ENCODE results near the gene SLC15A3. TPM values are rescaled to one million over a fixed set of nuclear protein-coding genes. Genes with fewer than 3 reads are reported as not detected.

SLC15A3 gene
- total RNA-seq (100 to 1,000 TPM in 4 of 7 donors, 10 to 100 TPM in 3; 62.9 to 133 (median 114) TPM), polyA plus RNA-seq (100 to 1,000 TPM in 2 of 3 donors, 10 to 100 TPM in 1; 83.8 to 139 (median 115) TPM)
- long read RNA-seq, donor 1, full-length matches to known transcripts = 6 of 21 reads
- long read RNA-seq, donor 1, partial matches to known transcripts = 15 of 21 reads
- long read RNA-seq, donor 1, other reads (novel, unspliced or antisense) = 0 of 21 reads
- long read RNA-seq, donor 2, partial matches to known transcripts = 0 of 8 reads
- long read RNA-seq, donor 2, other reads (novel, unspliced or antisense) = 0 of 8 reads

DNA sequence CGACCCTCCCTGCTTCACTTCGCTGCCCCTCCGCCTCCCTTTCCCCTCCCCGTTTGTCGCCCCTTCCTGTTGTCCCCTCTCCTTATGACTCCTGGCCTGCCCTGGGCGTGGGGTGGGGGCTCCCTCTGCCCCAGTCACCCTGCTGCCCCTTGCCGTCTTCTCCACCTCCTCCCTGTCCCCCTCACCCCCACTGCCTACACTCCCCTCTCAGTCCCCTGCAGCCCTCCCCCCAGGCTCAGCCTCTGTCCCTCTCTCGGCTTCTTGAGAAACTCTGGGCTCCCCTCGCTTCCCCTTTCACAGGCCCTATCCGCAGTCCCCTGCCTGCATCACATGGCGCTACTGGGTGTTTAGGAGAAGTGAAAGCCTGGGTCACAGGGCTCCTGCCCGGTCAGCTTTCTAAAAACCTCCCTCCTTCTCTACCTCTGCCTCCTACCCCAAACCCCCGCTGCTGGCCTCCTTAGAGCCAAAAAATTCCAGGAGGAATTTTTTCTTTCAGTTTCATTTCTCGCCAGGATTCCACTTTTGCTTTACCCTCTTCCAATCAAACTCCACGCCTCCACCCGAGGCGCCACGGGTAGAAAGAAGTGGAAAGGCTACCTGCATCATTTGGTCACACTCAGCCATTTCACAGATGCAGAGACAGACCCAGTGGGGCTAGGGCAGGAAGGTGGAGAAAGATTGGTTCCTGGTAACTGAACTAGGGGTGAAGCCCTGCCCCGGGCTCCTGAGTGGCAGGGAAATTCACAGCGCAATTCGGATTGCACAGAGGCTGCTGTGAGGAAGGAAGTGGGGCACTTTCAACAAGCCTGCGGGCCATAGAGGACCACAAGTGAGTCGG, at the start of gene SLC15A3:
Gene SLC15A3 (minus strand): TSS at position 273 of the 838 bp plus-strand sequence. CDS start 625 bp downstream, outside the sequence.
- peak in 1 of 3 donors; percentile 48 for TF ChIP-seq POLR2A (IDR thresholded peaks at IDR 0.05)
- TF ChIP-seq, protein P1, sequence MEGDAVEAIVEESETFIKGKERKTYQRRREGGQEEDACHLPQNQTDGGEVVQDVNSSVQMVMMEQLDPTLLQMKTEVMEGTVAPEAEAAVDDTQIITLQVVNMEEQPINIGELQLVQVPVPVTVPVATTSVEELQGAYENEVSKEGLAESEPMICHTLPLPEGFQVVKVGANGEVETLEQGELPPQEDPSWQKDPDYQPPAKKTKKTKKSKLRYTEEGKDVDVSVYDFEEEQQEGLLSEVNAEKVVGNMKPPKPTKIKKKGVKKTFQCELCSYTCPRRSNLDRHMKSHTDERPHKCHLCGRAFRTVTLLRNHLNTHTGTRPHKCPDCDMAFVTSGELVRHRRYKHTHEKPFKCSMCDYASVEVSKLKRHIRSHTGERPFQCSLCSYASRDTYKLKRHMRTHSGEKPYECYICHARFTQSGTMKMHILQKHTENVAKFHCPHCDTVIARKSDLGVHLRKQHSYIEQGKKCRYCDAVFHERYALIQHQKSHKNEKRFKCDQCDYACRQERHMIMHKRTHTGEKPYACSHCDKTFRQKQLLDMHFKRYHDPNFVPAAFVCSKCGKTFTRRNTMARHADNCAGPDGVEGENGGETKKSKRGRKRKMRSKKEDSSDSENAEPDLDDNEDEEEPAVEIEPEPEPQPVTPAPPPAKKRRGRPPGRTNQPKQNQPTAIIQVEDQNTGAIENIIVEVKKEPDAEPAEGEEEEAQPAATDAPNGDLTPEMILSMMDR (IDR thresholded peaks at IDR 0.05 in 8 of 11, conservative IDR thresholded peaks at IDR 0.05 in 3 of 11) = no peak
- TF ChIP-seq POLR2AphosphoS5 (IDR thresholded peaks at IDR 0.05) = peak; percentile 74 to 84 (median 76)
- peak; percentile 95 for DNase-seq
- peaks cover 0 to 6% (median 0%) of the 10 kb centered on the region in 7 donors for H3K27me3 ChIP-seq (replicated peaks in 1 of 7)
- intact Hi-C loops (cut with DNase I; ENCODE audit: low total_unique reads) = no loop called here
- peaks cover 15 to 87% (median 66%) of the 10 kb centered on the region in 6 donors for H3K4me1 ChIP-seq
- peak within 1 kb of the TSS; percentile 41 to 88 (median 66) for H3K4me3 ChIP-seq
- H3K27ac ChIP-seq = peak within 1 kb of the TSS; percentile 84 to 98 (median 92)
- H3K36me3 ChIP-seq = peaks cover 0 to 19% (median 2%) of the 10 kb centered on the region in 6 donors
- WGBS, 5 donors = 6 to 10% (median 6%) methylated on average over 23 of the region's 23 CpGs
- H3K9me3 ChIP-seq = no peaks in the 10 kb centered on the region

DNA sequence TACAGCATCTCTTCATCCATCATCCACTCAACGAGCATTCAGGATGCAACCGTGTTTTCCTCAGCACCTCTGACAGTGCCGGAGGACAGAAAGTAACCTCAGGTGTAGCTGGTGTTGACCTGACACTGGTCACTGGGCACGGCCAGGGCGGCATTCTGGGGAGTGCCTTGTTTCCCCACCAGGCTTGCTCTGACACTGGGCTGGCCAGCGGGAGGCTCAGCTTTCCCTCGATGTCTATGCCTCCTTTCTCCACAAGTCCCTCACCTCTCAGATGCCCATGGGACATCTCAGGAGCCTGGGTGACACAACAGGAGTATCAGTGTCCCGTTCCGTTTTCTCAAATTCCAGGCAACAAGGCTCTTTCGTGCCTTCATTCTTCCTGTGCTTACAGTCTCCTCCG, 48.5 kb upstream of the SLC15A3 start:
- no peak overlapping the region for H3K4me3 ChIP-seq
- intact Hi-C loops (cut with DNase I; ENCODE audit: low total_unique reads) = no loop called here
- DNase-seq = peak; percentile 42
- peaks cover 15 to 62% (median 37%) of the 10 kb centered on the region in 6 donors for H3K4me1 ChIP-seq
- no peak overlapping the region for H3K27ac ChIP-seq
- no peak for TF ChIP-seq POLR2A (IDR thresholded peaks at IDR 0.05)
- TF ChIP-seq, protein P1 (IDR thresholded peaks at IDR 0.05 in 8 of 11, conservative IDR thresholded peaks at IDR 0.05 in 3 of 11) = no peak
- TF ChIP-seq POLR2AphosphoS5 (IDR thresholded peaks at IDR 0.05) = no peak
- WGBS, 5 donors = 86 to 93% (median 88%) methylated on average over 11 of the region's 11 CpGs
- H3K9me3 ChIP-seq = no peaks in the 10 kb centered on the region
- peaks cover 0 to 19% (median 0%) of the 10 kb centered on the region in 6 donors for H3K36me3 ChIP-seq
- no peaks in the 10 kb centered on the region for H3K27me3 ChIP-seq (replicated peaks in 1 of 7)

DNA sequence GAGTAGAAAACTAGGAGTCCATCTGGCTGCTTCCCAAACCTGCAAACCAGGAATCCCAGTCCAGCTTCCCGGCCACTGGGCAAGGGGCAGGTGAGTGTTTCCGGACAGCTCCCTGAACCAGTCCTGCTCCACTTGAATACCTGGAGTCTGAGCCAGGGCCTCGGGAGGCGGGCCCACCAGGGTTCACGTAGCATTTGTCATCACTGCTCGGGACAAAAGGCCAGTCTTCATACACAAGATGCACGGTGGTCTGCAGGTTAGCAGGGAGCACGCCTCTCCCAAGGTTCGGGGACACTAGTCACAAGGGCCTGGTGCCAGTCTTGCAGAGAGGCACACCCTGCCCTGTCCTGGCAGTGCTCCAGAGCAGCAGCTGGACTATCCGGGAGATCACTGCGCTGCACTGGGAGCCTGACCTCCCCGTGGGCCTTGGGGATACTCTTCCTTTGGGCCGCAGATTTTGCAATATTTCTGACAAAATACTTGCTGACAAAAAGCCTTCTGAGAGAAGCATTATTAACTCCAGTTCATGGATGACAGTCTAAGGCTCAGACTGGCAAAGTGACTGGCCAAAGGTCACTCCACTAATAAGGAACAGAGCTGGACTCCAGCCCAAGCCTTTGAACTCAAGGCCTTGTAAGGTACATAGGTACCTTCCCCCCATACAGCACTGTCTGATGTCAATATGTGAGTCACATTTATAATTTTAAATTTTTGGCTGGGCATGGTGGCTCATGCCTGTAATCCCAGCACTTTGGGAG, 44.6 kb upstream of the SLC15A3 start:
- intact Hi-C loops (cut with DNase I; ENCODE audit: low total_unique reads) = no loop called here
- H3K36me3 ChIP-seq = peaks cover 0 to 16% (median 0%) of the 10 kb centered on the region in 6 donors
- peak; percentile 39 to 63 (median 49) for TF ChIP-seq POLR2AphosphoS5 (IDR thresholded peaks at IDR 0.05)
- no peak for TF ChIP-seq POLR2A (IDR thresholded peaks at IDR 0.05)
- TF ChIP-seq, protein P1 (IDR thresholded peaks at IDR 0.05 in 8 of 11, conservative IDR thresholded peaks at IDR 0.05 in 3 of 11) = no peak
- no peak overlapping the region for H3K4me3 ChIP-seq
- peak; percentile 82 for DNase-seq
- 63 to 89% (median 73%) methylated on average over 12 to 13 of the region's 13 CpGs for WGBS, 5 donors
- H3K27ac ChIP-seq = peak overlapping the region in 6 of 8 donors; percentile 28 to 66 (median 46)
- no peaks in the 10 kb centered on the region for H3K9me3 ChIP-seq
- peaks cover 10 to 77% (median 38%) of the 10 kb centered on the region in 6 donors for H3K4me1 ChIP-seq
- H3K27me3 ChIP-seq (replicated peaks in 1 of 7) = no peaks in the 10 kb centered on the region
